ENCODE measurements around the gene PHF20. TPM values are rescaled to one million over a fixed set of nuclear protein-coding genes. Genes with fewer than 3 reads are reported as not detected.

The PHF20 gene
- total and polyA plus RNA-seq, 2 of the 8 experiments (the other 6 are each of a cell fraction or from before 2014, with no cell fraction given) = 25.6 to 70.1 TPM

GRCh38 chr20:35791821-35792220, 20.0 kb downstream of the PHF20 start (continued):
- TF ChIP-seq, protein P1, sequence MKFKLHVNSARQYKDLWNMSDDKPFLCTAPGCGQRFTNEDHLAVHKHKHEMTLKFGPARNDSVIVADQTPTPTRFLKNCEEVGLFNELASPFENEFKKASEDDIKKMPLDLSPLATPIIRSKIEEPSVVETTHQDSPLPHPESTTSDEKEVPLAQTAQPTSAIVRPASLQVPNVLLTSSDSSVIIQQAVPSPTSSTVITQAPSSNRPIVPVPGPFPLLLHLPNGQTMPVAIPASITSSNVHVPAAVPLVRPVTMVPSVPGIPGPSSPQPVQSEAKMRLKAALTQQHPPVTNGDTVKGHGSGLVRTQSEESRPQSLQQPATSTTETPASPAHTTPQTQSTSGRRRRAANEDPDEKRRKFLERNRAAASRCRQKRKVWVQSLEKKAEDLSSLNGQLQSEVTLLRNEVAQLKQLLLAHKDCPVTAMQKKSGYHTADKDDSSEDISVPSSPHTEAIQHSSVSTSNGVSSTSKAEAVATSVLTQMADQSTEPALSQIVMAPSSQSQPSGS (IDR thresholded peaks at IDR 0.05; ENCODE audit: low read length) = no peak
- TF ChIP-seq SP1 (IDR thresholded peaks at IDR 0.05; ENCODE audit: low read depth, low read length) (no peak), SIN3A (conservative IDR thresholded peaks at IDR 0.05 in 1 of 2, IDR thresholded peaks at IDR 0.05 in 1 of 2; ENCODE audit: low read depth in 1 of 2, low read length in 2 of 2) (no peak), PHF8 (conservative IDR thresholded peaks at IDR 0.05; ENCODE audit: low read depth, low read length) (no peak), RBBP5 (IDR thresholded peaks at IDR 0.05; ENCODE audit: borderline replicate concordance, low read depth, low read length) (no peak)
